BE2C (cell line): Measurements from ENCODE around the gene TOP2B.

Source experiments
- DNase-seq: peaks from one replicate; pipeline ENCODE4 v3.0.0-alpha.2; 2020
- H3K27me3 ChIP-seq: fragments of 250-450 bp; sonication (Bioruptor Pico); 2 replicates; pipeline ENCODE4 v1.5.1; 2020; ENCODE audit warnings: mild to moderate bottlenecking
- H3K36me3 ChIP-seq: fragments of 250-450 bp; sonication (Bioruptor Pico); 2 replicates; pipeline ENCODE4 v1.5.1; 2020; ENCODE audit warnings: mild to moderate bottlenecking
- H3K4me1 ChIP-seq: fragments of 250-450 bp; sonication (Bioruptor Pico); 2 replicates; pipeline ENCODE4 v1.5.1; 2020
- H3K4me3 ChIP-seq: 2 replicates; pipeline ENCODE4 v1.5.1; 2011; ENCODE audit warnings: low read depth, low read length
- H3K9me3 ChIP-seq: fragments of 250-450 bp; sonication (Bioruptor Pico); 2 replicates; pipeline ENCODE4 v1.5.1; 2020
- TF ChIP-seq, protein P1 (sequence below): IDR thresholded peaks from 2 replicates; pipeline ENCODE4 v1.5.1; 2012; ENCODE audit warnings: mild to moderate bottlenecking, low read depth, low read length

The TOP2B gene

DNA sequence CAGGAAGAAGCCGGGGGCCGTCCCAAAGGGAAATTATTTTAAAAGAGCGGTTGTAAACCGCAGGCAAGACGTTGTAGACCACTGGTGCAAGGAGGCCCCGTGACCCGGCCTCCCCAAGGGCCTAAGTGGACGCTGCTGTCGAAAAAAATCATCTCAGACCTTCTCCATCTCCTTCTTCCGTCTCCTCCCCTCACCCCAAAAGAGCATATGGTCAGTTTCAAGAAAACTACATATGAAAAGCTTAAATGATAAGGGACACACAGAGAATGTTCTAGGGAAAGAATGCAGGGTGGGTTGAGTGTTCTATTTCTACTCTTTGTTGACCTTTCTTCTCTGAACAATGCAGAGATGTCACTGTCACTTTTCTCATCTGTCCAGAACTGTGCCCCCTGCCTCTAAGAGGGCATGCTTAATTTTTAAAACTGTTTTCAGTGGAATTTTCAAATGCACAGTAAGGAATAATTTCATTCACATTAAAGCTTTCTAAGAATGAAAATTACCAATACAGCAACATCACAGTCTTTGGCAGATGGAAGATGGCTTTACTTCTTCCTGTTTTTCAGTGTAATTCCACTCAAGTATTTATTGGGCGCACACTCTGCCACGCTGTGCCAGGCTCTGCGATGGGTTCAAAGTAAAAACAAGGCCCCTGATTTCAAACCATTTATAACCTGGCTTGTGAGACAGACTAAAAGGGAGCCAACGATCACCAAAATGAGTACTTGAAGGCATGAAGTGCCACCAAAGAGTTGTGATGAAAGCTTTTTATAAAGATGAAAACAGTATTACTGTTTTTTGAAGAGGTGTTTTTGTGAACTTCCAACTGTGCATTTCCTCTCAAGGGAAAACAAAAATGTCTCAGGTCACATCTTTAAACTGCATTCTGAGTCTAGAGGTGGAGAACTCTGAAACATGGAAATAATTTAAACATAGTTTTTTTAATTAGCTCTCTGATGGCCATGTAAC is 891 bp upstream of the TOP2B start:
- TF ChIP-seq, protein P1, sequence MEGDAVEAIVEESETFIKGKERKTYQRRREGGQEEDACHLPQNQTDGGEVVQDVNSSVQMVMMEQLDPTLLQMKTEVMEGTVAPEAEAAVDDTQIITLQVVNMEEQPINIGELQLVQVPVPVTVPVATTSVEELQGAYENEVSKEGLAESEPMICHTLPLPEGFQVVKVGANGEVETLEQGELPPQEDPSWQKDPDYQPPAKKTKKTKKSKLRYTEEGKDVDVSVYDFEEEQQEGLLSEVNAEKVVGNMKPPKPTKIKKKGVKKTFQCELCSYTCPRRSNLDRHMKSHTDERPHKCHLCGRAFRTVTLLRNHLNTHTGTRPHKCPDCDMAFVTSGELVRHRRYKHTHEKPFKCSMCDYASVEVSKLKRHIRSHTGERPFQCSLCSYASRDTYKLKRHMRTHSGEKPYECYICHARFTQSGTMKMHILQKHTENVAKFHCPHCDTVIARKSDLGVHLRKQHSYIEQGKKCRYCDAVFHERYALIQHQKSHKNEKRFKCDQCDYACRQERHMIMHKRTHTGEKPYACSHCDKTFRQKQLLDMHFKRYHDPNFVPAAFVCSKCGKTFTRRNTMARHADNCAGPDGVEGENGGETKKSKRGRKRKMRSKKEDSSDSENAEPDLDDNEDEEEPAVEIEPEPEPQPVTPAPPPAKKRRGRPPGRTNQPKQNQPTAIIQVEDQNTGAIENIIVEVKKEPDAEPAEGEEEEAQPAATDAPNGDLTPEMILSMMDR, result no peak
- Histone ChIP-seq H3K9me3 (no peaks in the 10 kb centered on the region), H3K4me1 (no peaks in the 10 kb centered on the region), H3K36me3 (no peaks in the 10 kb centered on the region), H3K27me3 (no peaks in the 10 kb centered on the region), H3K4me3 (peak overlapping the region; percentile 79)
- no peak for DNase-seq

DNA sequence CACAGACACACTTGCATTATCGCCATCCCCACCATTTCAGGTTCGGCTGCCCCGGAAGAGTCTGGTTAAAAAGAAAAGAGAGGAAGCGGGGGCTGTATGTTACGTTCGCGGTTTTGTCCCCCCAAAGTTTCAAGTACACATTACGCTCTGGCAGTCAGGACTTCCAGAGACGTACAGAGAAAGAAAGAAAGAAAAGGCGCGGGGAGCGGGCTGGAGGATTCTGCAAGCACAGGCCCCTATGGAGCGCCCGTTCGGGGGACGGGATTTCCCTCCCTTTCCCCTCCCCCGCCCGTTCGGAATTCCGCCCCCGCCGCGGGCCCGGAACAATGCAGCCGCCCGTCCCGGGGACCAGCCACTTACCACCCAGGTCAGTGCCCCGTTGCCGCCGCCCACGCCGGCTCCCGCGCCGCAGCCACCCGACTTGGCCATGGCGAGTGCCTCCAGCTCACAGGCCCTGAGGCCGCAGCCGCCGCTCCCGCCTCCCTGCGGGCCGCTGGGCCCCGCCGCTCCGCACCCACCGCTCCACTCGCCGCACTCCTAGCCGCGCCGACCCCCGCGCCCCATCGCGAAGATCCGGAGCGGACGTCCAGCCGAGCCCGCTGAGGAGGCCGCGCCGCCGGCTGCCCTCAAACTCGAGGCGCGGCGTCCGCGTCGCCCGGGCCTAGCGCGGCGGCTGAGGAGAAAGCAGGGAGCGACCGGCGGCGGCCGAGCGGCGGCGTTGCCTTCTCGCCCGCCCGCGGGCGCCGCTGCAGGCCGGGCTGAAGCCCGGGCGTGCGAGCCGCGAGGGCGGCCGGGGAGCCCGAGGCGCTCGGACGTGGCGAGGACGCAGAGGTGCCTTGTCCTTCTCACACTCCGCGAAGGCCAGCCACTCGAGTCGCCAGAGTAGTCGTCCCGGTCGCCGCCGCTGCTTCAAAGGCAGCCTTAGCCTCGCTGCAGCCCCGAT is 567 bp downstream of the TOP2B start:
- Histone ChIP-seq H3K36me3 (no peaks in the 10 kb centered on the region), H3K9me3 (no peaks in the 10 kb centered on the region), H3K4me3 (peak overlapping the region; percentile 79), H3K4me1 (no peaks in the 10 kb centered on the region), H3K27me3 (no peaks in the 10 kb centered on the region)
- peak; percentile 52 for DNase-seq
- TF ChIP-seq, protein P1, result no peak

DNA sequence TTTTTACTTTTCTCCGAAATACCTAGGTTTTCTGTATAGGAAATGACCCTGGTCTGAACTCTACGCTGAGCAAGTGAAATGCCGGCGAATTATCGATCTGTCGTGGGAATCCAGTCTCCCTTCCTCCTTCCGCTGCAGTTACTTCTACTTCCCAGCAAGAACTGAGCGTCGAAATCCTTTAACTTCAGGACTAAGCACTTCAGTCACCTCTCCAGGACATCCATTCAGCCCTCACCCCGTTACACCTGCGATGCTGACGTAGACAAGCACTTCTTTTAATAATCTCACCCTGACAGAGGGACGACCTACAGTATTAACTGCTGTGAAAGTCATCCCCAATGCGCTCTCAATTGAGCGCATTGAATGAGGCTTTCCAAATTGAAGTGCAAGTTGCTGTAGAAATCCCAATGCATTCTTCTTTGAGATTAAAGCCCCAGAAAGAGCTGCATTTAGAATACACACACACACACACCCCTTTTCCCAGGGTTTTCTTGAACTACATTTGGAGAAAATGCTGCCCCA is 1.3 kb downstream of the TOP2B start:
- Histone ChIP-seq H3K36me3 (no peaks in the 10 kb centered on the region), H3K4me1 (no peaks in the 10 kb centered on the region), H3K4me3 (peak overlapping the region; percentile 79), H3K9me3 (no peaks in the 10 kb centered on the region), H3K27me3 (no peaks in the 10 kb centered on the region)
- TF ChIP-seq, protein P1, result no peak
- no peak for DNase-seq

DNA sequence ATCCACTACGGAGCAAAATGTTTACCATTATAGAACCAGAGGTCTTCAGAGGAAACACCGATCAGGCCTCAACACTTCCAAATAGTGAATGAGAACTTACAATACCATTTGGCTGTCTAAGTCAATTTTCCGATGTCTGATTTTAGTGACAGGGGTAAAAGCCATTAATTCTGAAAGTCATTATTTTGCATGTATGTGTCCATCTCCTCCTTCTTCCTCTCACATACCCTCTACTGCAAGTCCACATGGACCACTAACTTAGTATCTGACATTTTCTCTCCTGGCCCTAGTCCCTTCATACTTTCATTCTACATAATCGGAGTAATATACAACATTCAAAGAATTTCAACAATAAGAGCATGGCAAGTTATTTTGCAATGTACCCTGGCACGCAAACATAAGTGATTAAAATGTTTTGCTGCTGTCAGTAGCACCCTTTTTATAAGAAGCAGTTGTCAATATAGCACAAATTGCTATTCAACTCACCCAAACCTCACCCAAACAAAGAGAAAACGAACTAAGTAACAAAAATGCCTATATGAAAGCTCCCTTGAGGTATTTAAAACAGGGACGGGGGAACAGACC is 1.9 kb downstream of the TOP2B start:
- Histone ChIP-seq H3K4me3 (peak overlapping the region; percentile 79), H3K27me3 (no peaks in the 10 kb centered on the region), H3K9me3 (no peaks in the 10 kb centered on the region), H3K36me3 (no peaks in the 10 kb centered on the region), H3K4me1 (no peaks in the 10 kb centered on the region)
- TF ChIP-seq, protein P1, result no peak
- no peak for DNase-seq

DNA sequence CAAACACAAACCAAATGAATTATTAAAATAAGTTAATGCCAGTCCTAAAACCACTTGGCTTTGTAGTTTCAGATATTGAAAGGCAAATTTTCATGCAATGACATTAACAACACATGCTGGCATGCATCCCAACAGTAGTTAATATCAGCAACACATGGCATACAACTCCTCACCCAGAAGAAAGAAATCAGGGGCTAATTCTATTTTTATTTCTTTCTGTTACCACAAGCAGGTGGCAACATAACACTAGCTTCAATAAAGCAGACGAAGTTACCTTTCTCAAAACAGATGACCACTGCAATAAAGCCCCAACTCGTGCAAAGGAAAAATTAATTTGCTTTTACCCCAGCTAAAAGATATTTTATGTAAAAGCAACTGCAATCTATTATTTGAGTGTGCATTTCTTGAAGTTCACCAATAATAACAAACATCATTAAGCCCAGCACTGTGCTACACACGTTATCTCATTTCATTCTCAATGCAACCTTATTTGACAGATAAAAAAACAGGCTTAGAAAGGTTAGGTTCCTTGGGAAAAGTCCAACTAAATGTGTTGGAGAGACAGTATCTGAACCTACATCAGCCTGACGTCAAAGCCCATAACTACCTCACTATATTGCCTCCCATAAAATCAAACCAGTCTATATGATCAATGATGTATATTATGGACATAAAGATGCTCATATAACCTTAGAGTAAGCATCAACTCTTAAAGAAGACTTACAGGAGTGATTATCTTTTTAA is 2.8 kb downstream of the TOP2B start:
- TF ChIP-seq, protein P1, result no peak
- DNase-seq, result no peak

More for the DNA sequence above, 2.8 kb downstream of the TOP2B start:
- Histone ChIP-seq H3K36me3 (no peaks in the 10 kb centered on the region), H3K4me1 (no peaks in the 10 kb centered on the region), H3K27me3 (no peaks in the 10 kb centered on the region), H3K9me3 (no peaks in the 10 kb centered on the region), H3K4me3 (peak overlapping the region; percentile 79)
